Lower leg skin (tissue), 3 donors: Measurements from ENCODE around the gene CNBP.

Experiments
- POLR2A ChIP-seq, 2 donors: fragments of 450-650 bp; IDR thresholded peaks; one replicate each; pipeline ENCODE4 v1.6.1; 2016 to 2017; ENCODE audit warnings: antibody characterized with exemption in 2 of 2, mild to moderate bottlenecking in 1 of 2, moderate library complexity in 1 of 2
- TF ChIP-seq, protein P1 (sequence below), 3 donors: fragments of 450-650 bp; IDR thresholded peaks; one replicate each; pipeline ENCODE4 v1.5.1; 2016; ENCODE audit warnings: antibody characterized with exemption in 3 of 3, mild to moderate bottlenecking in 3 of 3, moderate library complexity in 2 of 3

DNA sequence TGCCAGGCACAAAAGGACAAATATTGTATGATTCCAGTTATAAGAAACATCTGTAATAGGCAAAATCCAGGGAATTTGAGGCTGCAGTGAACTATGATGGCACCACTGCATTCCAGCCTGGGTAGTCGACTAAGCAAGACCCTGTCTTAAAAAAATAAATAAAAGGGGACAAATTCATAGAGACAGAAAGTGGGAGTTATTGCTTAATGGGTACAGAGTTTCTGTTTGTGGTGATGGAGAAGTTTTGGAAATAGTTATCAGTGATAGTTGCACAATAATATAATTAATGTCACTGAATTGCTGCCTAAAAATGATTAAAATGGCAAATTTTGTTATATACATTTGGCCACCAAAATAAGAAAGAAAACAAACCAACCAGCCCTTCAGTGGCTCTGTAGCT lies 27.6 kb upstream of the CNBP start:
- TF ChIP-seq, protein P1, sequence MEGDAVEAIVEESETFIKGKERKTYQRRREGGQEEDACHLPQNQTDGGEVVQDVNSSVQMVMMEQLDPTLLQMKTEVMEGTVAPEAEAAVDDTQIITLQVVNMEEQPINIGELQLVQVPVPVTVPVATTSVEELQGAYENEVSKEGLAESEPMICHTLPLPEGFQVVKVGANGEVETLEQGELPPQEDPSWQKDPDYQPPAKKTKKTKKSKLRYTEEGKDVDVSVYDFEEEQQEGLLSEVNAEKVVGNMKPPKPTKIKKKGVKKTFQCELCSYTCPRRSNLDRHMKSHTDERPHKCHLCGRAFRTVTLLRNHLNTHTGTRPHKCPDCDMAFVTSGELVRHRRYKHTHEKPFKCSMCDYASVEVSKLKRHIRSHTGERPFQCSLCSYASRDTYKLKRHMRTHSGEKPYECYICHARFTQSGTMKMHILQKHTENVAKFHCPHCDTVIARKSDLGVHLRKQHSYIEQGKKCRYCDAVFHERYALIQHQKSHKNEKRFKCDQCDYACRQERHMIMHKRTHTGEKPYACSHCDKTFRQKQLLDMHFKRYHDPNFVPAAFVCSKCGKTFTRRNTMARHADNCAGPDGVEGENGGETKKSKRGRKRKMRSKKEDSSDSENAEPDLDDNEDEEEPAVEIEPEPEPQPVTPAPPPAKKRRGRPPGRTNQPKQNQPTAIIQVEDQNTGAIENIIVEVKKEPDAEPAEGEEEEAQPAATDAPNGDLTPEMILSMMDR (IDR thresholded peaks at IDR 0.05) = no peak
- no peak for TF ChIP-seq POLR2A (IDR thresholded peaks at IDR 0.05)
